HG02938 (cell line): Measurements from ENCODE around the gene RALGAPA2.
A peak's percentile ranks its signal among the peaks of the same experiment; 100 is the strongest.

Experiments used
- ATAC-seq: cut with Tn5 transposase; IDR thresholded peaks from one replicate; pipeline ENCODE4 v1.9.1; 2021; ENCODE audit warnings: mild to moderate bottlenecking, moderate library complexity; ENCODE audit not compliant: unreplicated experiment

RALGAPA2 gene

DNA sequence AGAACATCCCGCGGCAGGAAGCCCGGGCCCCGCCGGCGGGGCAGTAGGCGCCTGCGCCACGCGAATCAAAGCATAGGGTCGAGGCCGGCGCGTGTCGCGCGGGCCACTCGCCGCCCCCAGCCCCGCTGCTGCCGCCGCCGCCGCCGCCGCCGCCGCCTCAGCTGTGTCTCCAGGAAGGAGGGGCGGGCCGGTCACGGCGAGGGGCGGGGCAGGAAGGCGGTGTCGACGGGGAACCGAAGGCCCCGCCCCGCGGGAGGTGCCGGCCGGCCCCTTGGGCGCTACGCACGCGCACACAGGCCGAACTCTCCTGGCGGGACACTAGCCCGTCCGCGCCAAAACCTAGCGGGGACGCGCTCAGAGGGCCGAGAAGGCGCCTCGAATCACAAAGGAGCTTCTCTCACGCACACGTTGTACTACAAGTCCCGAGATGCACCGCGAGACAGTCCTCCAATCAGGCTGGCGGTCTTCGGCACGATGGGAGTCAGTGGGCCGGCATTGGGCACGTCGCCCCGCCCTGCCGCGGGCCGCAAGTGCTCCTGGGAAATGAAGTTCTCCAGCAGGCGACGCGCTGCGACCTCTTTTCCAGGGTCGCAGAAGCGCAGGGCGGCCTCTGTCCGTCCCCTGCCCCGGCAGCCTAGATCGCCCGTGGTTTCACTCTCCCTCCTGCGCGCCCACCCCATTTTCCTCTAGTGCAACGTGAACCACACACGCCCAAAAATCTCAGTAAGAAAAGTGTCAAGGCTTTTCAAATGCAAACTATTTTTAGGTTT is at the start of gene RALGAPA2:
RALGAPA2 (minus strand) TSS at position 171 of the 770 bp plus-strand sequence; CDS start at position 7, 164 bp downstream.
- ATAC-seq: peak; percentile 96

DNA sequence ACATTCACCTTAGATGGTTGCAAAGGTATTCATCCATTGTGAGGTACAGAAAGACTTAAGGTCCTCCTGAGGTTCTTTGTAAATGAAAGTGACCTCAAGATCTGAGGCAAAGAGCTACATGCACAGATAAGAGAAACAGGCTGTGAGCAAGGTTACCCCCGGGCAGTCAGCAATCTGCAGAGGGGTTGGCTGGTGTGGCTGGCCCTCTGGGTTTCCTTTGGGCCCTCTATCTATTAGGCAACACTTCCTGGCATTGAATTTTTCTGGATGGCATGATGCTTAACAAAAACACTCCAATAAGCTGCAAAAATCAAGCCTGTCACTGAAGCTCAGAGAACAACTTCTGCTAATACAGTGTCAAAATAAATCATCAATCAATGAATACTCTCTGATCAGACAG is 48.9 kb upstream of the RALGAPA2 start:
- ATAC-seq: no peak

DNA sequence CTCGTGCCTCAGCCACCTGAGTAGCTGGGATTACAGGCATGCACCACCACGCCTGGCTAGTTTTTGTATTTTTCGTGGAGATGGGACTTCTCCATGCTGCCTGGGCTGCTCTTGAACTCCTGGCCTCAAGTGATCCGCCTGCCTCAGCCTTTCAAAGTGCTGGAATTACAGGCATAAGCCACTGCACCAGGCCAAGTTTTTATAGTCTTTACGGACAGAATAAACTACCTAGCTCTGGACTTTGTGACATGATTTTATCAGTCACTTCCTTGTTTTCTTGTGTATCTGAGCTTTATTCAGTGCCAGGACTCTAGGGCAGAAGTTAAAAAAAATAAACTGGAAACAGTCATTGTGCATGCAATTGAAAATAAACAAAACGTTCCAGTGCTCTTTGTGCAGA is 46.7 kb upstream of the RALGAPA2 start:
- ATAC-seq: no peak

DNA sequence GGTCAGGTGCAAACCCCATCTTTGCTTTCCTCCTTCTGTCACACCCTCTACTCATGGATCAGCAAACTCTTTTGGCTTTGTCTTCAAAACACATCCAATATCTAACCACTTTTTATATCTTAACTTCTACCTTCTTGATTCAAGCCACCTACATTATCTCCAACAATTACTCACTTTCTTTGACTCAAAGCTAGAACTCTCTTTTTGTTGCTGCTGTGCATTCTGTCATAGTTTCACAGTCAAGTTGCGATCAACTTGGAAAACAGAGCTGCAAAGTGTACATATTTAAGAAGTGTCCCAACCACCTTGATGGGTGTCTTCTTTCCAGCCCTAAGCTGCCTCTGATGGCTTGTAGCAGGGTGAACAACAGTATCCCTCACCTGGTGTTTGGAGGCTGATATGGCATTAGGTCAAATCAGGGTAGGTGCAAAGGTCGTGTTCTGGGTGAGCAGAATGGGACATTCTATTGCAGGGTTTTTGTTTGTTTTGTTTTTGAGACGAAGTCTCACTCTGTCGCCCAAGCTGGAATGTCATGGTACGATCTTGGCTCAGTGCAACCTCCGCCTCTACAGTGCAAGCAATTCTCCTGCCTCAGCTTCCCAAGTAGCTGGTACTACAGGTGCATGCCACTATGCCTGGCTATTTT is 43.4 kb upstream of the RALGAPA2 start:
- ATAC-seq: no peak

DNA sequence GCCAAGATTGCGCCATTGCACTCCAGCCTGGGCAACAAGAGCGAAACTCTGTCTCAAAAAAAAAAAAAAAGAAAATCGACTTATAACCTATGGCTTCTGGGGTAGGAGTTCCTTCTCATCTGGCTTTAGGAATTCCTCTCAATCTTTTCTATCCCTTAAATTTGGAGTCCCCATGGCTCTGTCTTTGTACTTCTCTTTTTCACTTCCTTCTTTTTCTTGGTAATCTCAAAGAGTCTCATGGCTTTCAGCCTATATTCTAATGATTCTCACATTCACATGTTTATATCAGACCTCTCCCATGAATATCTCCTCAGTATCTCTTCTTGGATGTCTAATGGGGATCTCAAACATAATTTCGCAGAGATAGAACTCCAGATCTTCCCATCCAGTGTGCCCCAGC is 42.8 kb upstream of the RALGAPA2 start:
- no peak for ATAC-seq

DNA sequence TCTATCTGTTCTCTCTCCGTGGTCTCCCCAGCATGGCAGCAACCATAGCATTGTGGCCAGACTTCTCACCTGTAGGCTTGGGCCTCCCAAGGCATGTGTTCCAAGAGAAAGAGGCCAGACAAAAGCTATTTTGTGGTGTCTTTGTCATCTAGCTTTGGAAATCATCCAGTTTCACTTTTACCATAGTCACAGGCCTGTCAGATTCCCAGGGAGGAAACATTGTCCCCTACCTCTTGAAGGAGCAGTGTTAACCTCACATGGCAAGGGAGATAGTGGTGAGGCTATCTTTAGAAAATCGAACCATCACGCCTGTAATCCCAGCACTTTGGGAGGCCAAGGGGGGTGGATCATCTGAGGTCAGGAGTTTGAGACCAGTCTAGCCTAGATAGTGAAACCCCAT is 42.3 kb upstream of the RALGAPA2 start:
- no peak for ATAC-seq

DNA sequence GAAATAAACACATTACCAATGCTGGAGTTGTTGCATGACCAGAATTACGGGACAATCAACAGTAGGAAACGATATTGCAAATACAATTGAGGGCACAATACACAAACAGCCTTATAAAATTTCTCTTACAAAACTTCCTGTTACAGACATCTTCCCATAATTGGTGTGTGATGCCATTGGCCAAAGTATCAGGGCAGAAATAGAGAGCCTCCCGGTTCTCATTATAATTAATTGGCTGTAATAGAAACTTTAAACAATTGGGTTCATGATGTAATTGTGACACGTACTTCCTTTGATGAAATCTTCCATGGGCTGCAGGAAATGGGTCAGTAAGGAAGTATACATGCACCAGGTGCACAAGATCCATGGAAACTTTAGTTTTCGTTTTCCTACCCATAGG is 40.3 kb upstream of the RALGAPA2 start:
- no peak for ATAC-seq

DNA sequence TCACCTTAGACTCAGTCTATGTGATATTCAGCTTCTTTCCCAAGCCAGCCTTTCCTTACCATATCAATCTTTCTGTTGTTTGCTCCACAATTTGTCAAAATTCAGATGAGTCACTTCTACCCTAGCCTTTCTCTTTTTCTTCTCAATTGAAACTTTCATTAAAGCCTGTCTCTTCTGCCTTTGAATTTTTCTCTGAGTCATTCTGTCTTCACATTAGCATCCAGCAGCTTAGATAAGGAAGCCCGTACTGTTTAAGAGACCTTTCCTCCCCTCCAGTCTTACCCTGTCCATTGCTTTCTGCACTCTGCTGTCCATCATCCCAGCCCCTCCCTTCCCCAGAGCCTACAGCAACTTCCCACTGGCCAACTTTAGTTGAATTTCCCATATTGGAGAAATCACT is 34.9 kb upstream of the RALGAPA2 start:
- no peak for ATAC-seq

DNA sequence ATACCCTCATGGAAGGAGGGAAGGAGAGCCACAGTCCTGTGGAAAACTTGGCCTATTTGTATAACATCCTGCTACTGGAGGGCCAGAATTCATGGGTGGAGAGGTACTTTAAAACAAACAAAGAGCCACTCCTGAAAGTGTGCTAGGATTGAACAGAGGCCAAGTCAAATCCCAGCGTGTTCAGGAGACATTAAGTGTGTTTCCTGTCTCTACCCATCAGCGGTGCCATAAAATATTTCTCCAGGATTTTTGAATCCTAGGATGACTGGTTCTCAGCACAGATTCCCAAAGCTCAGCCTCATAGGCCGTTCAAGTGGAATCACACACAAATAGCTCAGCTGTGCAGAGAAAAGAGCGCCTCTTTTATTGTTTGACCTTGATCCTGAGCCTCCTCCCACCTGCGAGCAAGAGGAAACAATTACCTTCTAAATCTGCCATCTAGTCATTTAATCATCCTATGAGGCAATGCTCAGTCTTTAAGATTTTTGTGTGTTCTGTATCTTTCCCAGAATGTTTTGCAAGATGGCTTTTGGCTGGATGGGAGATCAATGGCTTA is 31.8 kb upstream of the RALGAPA2 start:
- ATAC-seq: no peak

DNA sequence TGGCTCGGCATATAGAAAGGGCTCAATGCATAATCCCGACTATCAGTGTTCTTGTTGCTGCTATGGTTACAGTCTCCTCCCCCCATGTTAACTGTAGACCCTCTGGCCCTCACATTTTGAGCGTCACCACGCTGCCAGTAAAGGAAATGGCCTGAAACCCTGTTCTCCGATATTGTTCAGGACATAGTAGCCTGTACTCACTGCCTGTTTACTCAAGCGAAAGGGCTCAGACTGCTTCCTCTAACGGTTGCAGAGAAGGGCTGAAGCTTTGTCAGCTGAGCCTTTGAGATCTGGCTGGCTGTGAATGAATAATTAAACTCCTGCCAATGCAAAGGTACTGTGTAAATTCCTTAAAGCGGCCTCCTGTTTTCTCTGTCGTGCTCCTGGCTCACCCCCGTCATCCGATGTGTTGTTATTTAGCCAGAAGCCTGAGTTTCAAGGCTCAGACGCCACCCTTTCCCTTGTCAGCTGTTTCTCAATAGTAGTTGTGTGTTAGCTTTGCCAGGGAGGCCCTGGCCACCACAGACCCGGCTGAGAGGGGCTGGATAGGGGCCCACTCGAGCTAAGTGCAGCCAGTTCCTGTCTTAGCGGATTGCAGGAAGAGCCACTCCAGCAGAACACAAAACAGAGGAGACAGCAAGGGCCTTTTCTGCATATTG is 31.2 kb upstream of the RALGAPA2 start:
- peak; percentile 70 for ATAC-seq

DNA sequence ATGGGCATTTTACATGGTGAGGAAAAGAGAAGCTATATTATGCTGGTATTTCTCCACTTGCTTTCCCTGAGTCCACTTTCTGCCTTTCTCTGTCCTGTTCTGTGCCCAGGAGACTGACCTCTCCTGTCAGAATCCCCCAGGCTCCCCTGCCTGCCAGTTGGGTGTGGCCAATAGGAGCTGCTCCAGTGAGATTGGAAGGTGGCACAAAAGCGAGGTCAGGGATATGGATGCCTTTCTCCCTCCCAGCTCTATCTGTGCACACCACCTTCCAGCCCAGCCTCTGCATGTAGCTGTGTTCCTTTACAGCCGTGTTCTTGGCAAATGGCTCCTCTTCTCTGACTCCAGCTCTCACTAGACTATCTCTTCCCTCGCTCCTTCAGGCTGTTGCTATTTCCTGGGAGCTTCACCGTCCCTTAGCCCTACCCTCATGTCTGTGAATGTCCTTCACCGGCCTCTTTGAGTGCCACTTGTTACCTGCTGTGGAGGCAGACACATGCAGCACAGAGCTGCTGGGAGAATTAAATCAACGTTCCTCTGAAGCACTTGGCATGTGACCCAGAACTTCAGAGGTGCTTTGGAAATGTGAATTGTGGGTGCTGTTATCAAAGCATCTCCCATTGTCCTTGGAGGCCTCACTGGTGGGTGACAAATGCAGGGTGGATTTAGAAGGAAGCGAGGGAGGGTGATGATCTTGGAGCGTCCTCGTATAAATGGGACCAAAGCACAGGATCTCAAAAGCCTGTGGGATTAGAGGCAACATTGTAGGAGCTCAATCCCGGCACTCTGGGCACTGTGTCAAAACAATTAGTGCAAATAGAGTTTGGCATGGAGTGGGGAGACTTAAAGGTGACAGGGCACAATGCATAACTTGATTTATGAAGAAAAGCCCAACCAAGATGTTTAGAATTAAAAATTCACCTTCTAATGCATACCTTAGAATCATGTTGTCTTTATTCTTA is 28.9 kb upstream of the RALGAPA2 start:
- no peak for ATAC-seq

DNA sequence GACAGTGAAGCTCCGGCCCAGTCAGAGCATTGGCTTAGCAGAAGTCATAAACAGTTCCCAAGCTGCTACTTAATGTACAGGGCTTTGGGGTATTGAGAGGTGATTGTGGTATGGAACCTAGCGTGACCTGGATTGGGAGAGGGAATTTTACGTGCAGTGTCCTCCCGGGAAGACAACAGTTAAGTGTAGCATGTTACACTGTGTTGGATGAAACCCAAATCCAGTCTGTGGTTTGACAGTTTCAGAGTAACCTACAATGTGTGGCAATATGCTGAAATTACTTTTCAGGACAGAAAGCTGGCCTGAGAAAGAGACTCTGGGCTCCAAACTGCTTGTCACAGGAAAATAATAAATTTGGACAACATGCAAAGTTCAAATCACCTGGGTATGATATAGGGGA is 28.1 kb upstream of the RALGAPA2 start:
- no peak for ATAC-seq

DNA sequence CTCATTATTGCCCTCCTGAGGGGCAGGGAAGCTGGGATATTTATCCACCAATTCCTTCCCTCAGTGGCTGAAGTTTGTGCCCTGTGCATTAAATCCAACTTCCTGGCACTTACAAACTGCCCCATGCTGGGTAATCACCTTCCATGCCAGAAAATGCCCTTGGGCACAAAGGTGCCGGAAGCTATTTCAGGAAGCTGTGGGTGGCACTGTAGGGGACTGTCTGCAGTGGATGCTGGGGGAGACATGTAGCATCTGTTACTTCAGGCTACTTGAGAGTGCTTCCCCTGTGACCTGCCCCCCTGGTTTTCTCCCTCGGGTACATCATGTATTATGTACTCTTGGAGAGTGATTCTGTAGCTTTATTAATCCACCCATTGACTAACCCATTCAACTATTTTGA is 24.7 kb upstream of the RALGAPA2 start:
- no peak for ATAC-seq

DNA sequence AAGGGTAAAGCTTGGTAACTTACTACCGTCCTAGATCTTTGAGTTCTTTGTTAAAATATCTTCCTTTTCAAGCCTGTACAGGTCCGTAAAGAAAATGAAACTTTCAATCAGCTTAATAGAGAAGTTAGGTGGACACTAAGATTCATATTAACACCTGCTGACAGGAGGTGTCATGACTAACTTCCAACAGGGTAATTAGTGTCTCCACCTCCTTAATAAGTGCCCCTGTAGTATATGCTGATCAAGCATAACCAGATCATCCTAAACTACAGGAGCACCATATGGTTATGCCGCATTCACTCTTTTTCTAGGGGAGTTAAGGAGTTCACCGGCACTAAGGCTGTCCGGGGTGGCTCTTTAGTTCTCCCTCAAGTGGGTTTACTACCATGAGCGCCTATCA is 23.9 kb upstream of the RALGAPA2 start:
- no peak for ATAC-seq

DNA sequence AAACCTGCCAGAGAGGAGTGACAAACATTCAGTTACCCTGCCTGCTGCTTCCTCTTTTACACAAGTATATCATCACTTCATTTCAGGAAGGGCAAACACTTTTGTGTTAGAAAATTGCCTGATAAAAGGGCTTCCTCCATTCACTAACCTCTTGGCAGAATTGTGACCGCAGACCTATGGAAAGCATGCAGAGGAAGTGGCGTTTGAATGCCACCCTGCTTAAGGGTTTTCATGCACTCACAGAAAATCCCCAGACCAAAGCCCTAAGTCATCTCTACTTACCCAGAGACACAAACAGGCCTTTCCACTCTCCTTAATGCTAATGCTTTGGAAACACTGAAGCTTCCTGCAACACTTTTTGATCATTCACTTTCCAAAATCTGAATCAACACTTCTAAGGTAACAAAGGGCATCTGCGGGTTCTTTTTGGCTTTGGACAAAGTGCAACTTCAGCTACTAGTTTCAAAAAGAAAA is 22.1 kb upstream of the RALGAPA2 start:
- ATAC-seq: no peak

DNA sequence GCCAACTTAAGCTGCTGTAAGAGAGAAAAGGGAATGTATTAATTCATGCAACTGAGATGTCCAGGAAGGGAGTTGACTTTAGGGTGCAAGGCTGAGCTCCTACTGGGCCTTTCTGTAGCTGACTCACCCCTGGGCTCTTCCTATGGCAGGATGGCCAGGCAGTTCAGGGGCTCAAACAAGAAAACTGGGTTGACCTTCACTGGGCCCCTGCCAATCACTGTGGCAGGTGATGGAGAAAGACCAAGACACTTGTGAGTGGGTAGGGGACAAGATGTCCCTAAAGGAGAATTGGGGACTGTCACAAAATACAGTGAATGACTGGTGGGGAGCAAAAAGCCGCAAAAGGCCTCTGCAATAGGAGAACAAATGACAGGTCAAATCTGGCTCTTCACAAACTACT is 21.5 kb upstream of the RALGAPA2 start:
- ATAC-seq: no peak

DNA sequence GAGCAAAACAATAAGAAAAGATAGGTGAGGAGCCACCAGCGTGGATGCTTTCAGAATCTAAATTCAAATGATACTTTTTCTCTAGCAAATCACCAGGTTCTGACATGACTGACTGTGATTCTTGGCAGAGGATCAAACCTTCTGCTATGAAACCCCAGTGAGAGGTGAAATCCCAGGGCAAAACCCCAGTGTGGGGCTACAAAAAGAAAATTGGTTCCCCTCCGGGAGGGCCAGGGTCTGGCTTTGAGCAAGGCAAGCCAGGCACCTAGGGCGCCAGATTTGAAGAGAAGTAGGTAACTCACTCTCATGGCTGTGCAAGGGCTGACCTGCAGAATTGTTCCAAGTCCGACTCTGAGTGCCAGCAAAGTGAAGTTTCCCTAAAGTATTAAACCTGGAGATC is 20.2 kb upstream of the RALGAPA2 start:
- ATAC-seq: no peak

DNA sequence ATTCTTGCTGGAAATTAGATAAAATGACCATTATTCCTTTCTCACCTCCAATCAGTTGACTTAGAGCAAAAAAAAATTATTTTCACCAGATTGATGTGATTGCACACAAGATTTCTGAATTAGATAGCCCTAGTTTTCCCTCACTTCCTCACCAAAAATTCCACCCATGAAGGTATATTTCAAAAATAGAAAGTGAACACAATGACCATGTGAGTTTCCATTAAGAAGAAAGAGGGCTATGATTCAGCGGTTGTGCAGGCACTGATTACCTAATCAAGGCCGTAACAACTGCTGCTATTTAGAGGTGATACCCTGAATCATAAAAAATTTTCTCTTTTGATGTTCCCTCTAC is 19.5 kb upstream of the RALGAPA2 start:
- no peak for ATAC-seq

DNA sequence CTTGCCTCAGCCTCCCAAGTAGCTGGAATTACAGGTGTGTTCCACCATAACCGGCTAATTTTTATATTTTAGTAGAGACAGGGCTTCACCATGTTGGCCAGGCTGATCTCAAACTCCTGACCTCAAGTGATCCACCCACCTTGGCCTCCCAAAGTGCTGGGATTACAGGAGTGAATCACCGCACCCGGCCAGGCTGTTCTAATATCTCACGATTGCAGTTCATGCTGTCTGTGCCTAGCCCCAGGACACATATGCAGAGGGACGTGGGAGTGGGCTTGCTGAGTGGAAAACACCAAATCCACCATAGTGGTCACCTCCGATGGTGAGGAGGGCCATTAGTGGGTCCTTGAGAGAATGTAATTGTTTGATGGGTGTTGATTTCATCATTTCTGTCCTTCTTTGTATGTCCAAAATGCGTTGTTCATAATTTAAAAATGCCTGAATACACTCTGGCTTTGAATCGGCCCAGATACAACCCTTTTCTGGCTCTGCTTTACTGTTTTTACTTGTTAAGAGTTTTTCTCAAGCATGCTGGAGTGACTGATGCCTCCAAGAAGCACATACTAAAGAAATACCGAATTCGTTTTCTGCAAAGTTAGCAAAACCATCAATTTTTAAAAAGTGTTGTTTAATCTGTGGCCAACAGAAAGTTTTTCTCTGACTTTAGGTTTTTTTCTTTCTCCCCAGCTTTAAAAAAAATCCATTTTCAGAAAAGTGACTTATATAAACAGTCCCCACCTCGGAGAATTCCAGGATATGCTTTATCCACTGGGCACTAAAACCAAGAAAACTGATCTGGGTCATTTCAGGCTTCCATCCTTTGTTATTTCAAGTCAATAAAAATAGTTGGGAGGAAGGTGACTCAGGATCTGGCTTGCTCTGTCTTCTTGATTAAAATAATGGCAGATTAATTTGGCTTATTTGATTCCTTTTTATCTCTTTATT is 18.8 kb upstream of the RALGAPA2 start:
- ATAC-seq: no peak

DNA sequence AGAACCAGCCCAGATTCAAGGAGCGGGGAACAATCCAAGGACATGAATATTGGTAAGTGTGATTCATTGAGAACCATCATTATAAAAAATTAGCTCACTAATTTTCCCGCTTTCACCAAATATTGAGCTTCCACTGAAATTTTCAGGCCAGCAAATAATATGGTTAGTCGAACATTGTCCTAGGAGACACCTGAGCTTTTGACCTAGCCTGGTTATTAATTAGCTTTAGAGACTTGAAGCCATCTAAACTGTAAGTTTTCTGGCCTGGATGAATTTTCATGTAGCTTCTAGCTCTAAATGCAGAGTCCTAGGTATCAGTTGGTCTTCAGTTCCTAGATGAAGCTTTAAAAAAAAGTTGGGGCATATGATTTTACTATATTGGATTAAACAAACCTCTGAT is 17.1 kb upstream of the RALGAPA2 start:
- no peak for ATAC-seq
